Activated CD4-positive, alpha-beta T cell treated with anti-CD3 and anti-CD28 coated beads for 1 hour (primary cell): ENCODE measurements around the gene NAV3.
"Not testable (repeated sequence)": the region's sequence is repeated elsewhere in the genome, so short reads cannot be mapped to it uniquely, and the experiment has no call there.

Experiments
- DNase-seq: peaks from one replicate; pipeline ENCODE4 v3.0.0-alpha.2; 2020

The NAV3 gene

DNA sequence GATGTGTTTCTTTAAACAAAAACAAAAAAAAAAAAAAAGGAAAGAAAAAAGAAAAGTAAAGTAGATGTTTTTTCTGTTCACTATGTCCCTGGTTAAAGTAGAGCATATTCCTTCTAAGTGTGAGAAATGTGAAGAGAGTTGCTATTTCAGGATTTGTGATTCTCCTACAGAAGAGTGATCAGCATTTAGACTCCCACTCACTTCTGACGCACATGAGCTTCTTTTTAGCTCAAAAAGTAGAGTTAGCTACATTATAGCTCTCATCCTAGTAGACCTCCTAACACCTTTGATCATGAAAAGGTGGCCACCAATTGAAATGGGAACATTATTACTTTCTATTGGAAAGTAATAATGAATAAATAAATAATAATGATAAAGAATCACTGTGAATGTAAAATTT is 368.2 kb downstream of the NAV3 start:
- DNase-seq, result no peak

DNA sequence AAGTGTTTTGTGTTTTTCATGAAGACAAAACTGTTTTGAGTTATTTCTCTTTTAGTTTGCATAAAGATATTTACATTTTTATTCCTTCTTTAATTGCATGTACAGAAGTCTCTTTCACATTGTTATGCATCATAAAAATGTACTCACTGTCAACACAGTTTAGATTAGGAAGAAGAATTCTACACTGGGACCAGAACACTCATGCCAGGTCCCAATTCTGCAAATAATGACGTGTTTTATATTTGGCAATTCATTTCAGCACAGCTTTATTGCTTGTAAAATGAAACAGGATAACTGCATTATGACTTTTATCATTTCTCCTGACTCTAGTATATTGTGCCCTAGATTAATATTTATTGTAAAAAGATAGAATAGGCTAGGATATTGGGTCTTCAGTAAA is 369.2 kb downstream of the NAV3 start:
- no peak for DNase-seq

DNA sequence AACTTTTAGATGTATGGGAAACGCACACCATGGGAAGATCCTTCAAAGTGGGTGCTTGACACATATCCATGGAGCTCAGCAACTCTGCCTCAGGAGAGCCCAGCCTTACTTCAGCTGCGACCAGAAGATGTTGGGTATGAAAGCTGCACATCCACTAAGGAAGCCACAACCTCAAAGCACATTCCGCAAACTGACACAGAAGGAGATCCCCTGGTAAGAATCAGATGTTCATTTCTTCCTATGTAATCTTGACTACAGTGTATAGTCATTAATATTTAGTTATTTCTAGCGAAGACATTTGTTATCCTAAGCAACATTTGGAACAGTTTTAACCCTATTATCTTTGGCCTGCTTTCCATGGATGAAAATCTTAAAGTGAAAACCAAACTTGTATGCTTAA is 374.2 kb downstream of the NAV3 start:
- DNase-seq, result no peak

DNA sequence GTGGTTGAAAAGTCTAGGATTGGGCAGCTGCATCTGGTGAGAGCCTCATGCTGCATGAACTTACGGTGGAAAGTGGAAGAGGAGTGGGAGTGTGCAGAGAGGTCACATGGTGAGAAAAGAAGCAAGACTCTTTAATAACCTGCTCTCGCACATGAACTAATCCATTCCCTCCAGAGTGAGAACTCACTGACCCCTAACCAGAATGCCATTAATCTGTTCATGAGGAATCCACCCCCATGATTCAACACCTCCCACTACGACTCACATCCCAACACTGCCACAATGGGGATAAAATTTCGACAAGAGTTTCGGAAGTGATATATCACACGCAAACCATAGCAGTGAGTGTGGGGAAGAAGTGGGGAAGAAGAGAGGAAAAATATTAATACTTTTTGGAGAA is 377.4 kb downstream of the NAV3 start:
- no peak for DNase-seq

DNA sequence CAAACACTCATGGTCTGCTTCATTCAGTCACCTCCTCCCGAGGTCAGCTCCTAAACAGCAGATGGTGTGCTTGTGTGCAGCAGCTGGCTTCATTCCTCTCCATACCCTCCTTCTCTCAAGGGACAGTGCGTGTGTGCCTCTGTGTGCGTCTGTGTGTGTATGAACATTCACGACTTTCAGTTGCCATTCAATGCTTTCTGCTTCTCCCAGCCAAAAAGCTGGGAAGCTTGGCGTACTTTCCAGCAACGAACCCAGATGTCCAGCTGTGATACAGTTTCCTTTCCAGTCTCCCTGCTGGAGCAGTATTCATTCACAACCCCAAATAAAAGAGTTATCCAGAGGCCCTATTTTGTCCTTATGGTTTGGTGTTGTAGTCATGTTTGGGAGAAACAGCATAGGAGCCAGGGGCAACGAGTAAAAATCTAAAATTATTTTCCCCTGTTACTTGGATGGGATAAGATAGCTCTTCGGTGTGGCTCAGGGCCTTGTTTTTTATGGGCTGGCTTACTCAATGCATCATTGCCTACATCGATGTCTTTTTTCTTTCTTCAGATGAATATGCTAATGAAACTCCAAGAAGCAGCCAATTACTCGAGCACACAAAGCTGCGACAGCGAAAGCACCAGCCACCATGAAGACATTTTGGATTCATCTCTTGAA is 379.3 kb downstream of the NAV3 start:
- no peak for DNase-seq

DNA sequence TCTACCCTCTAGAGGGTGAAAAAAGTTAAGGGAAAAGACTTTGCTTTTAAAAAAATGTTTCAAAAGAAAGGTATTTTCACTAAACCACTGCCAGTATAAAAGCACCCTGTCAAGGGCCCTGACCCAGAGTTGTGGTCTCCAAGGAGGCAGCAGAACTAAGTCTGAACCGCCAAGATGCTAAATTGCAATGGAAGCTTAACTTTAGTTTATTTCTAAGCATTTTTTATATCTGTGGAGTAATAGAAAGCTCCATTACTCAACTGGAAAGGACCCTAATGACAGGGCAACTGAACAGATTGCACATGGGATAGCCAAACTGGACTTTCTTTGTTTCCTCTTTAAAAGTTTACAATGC is 379.8 kb downstream of the NAV3 start:
- DNase-seq, result no peak

DNA sequence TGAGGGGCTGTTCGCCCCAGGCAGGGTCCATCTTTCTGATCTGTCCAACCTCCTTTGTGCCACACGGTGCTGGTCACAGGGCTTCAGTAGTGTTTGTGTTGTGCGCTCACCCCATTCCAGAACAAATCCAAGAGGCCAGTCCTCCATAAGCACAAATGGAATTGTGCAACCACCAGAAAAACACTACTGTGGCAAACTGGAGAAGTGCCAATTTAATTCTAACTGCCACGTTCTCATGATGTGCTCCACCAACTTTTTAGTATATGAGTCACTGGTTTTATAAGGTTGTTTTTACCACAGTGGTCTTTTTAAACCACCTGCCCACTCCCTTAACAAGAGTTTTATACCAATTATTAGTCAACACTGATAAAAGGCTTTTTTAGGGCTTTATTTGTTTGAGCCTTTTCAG is 380.2 kb downstream of the NAV3 start:
- no peak for DNase-seq

DNA sequence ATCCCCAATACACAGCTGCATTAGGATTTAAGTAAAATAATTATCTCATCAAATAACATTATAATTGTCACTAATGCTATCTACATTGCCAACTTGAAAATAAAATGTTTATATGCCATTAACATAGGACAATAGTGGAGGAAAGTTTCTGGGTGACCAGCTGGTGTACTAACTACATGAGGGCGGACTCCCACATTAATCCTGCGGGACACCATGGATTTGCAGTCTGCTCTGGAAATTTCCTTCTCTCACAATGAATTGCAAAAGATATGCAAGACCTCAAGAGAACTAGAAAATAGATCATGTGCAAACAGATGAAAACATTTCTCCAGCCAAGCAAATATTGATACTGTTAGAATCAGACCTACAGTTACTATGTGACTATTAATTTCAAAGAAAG is 390.1 kb downstream of the NAV3 start:
- no peak for DNase-seq

DNA sequence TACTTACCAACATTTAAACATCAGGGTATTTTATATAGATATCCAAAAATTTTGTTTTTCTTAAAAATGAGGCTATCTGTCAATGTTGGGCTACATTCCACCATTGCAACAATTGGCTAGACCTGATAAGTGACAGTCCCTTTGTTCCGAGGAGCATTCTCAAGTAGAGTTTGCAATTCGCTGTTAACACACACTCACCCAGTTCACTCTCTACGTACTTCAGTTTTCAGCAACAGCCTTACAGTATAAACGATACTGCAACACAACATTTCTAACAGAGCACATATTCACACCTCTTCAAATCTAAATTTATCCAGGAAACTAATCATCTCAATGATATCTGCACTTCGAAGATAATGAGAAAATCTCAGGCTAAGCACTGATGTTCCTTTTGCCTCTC is 393.5 kb downstream of the NAV3 start:
- no peak for DNase-seq

DNA sequence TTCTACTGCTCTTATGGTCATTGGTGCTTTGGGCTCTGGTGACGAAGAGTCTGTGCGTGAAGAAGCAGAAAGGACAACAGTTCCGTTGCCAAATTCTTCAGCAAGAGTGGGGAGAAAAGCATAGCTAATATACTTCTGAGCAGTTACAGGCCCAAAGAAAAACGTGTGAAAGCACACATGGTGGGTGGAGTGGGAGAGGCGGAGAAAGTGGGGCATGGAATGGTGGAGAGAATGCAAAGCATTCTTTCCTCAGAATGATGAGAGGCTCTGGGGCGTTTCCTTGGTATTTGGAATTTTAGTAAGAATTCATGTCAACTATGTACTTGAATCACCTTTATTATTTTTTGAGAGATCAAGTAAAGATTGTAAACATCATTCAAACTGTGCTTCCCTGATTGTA is 396.1 kb downstream of the NAV3 start:
- DNase-seq, result no peak

DNA sequence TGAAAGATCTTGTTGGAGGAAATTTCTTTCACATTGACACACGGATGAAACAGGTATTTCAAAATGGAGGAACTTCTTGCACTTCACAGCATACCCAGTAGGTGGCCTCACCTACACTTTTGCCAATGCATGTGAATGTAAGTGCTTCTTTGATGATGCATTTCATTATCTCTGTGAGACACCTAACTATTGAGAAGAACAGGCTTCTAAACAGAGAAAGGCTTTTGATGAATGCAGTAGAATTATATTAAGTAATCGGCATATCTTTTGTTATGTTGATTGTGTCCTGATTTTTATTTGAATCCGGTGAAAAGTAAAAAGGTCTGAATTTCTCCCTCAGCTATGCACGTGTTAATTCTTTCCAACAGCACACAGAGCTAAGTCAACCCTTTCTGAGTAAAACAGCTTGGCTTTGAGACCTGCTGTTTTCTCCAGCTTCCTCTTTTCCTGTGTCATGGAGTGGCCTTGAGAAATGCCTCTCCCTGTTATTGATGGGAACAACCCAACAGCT is 399.0 kb downstream of the NAV3 start:
- no peak for DNase-seq

DNA sequence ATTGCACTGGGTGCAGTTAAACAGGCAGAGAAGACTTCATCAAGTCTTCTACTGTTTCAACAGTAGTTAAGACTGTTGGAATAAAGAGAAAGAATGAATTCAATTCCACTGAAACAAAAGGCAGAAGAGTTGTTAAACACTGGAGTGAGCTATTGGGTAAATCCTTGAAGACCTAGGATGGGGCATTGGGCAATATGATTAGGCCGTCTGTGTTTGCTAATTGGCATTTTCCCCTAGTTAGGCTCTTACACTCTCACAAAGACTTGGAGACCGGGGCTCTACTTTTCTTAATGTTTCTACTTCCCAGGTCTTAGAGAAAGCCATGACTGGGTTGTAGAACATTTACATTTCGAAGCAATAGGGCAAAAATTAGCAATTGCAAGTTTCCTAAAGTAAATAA is 402.1 kb downstream of the NAV3 start:
- no peak for DNase-seq

DNA sequence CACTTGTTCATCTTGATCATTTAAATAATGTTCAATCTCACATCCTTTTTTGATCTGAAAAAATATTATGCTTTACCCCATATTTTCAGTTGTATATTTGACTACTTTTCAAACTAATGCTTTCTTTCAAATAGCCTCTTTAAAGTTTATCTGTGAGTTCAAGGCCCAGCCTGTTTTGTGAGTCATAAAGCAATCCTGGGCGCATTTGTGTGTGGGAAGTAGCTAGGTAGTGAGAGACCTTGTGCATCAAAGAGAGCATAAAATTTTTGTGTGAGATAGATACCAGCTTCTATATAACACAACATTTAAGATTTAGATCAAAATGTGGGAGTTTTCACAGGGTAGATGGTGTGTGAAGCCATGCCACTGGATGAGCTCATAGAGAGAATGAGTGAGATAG is 405.6 kb downstream of the NAV3 start:
- DNase-seq, result no peak

DNA sequence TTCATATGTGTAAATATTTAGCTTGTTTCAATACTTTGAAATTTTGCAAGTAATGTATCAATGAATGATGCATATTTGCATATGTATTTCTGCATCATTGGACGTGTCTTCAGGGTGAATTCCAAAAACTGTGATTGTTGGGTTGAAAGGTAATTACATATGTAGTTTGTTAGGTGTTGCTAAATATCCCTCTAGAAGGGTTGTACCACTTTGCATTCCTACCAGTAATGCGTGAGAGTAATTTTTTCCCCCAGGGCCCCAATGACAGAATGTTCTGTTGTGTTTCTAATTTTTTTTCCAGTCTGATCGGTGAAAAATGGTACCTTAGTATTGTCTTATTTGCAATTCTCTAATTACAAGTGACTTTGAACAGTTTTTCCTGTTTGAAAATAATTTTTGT is 408.9 kb downstream of the NAV3 start:
- no peak for DNase-seq

DNA sequence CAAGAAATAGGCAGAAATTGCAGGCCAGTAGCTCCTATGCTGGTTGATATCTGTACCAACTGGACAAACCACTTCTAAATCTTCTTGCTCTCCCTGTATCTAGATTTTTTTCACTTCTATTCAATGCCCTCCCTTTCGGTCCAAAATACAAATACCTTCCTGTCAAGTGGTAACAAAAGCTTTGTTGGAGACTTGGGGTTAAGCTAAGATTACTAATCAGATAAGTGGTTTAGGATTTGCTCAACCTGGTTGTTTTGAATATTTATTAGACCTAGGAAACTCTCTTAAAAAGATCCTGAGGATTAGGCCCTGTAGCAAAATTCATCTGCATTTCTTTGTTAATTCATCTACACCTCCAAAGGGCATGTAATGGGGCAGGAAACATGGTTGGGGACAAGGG is 410.1 kb downstream of the NAV3 start:
- no peak for DNase-seq

DNA sequence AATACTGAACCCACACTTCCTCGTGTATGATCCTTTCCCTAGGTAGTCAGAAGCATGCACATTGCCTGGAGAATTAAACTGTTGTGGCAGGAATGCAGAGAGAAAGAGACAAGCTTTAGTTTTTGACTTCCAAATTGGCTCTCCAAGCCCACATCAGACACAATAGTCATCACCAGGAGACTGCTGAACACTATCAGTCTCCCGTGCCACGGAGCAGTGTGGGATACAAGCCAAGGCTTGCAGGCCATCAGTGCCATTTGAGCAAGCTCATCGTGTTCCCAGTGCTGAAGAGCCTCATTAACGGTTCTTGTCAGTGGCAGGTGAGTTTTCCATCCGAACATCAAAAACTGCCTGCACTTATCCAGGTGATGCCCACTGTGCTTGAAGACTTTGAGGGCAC is 410.8 kb downstream of the NAV3 start:
- no peak for DNase-seq

DNA sequence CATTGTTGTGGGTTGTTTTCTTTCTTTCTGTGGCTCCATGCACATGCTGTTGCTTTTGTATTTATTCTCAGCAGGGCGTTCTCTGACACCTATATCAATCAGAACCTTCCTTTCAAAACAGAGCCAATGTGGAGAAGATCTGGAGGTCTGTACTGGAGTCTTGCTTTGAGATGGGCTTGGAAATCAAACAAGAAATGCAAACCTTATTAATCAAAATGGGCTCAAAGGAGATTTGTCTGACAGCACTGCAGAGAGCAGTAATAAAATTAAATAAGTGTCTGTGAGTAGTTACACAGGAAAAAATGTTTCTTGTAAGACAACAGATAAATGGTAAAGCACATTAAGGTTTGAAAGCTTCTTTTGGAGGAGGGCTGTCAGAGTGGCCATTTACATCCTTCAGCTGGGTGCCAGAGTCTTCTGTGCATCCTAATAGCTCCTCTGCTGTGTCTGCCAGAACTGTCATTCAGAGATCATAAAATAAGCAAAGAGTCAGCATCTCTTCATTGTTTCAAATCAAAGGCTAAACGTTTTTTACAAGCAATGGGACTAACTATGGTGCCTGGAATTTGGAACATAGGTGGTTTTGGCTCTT is 414.3 kb downstream of the NAV3 start:
- DNase-seq, result no peak

DNA sequence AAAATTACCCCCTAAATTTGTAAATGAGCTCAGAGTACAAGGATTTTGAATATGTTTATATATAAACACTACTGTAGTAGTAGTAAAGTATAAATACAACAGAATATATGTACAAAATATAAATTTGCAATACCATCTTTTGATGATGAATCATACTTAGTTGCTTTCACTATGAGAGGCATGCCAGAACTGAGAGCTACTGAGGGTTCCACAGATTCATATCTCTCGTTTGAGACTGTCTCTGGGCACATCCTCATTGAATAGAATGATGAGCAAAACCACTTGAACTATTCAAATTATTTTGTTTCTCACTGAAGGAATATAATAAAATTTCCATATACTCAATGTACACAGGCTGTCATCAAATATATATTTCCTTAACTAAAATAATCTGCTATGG is 417.6 kb downstream of the NAV3 start:
- DNase-seq, result no peak

DNA sequence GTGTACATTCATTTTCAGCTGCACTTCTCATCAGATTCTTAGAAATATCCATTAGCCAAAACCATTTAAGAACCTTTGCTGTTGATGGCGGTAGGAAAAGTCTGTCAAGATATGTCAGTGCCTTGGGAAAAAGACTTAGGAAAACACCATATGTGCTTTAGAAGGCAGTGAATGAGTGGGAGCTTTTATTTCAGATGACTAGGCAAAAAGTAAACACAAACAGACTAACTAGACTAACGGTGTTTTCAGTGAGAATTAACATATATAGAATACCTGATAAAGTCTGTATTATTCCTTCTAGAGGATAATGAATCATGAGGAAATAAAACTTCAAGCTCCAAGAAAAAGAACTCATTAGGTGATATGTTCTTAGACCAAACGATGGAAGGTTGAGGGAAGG is 418.9 kb downstream of the NAV3 start:
- DNase-seq, result no peak

DNA sequence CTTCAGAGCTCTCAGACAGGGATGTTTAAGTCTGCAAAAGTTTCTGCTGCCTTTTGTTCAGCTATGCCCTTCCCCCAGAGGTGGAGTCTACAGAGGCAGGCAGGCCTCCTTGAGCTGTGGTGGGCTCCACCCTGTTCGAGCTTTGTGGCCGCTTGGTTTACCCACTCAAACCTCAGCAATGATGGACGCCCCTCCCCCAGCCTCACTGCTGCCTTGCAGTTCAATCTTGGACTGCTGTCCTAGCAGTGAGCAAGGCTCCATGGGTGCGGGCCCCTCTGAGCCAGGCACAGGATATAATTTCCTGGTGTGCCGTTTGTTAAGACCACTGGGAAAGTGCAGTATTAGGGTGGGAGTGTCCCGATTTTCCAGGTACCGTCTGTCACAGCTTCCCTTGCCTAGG is 427.0 kb downstream of the NAV3 start:
- not testable (repeated sequence) for DNase-seq

DNA sequence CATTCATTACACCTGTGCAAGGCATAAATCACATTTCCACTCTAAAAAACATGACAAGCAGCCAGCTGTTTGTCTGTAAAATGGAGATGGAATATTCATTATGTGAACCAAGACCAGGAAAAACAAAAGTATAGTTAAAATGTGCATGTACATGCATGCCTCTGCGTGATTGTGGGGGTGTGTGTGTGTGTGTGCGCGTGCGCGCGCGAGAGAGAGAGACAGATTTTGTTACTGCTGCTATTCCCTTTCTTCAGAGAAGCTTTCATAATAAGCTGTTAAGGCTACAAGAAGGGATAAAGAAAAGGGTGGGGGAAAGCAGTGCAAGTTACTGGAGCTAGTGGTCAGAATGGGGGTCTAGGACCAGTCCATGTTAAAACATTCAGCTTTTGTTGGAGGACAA is 430.3 kb downstream of the NAV3 start:
- DNase-seq, result no peak

DNA sequence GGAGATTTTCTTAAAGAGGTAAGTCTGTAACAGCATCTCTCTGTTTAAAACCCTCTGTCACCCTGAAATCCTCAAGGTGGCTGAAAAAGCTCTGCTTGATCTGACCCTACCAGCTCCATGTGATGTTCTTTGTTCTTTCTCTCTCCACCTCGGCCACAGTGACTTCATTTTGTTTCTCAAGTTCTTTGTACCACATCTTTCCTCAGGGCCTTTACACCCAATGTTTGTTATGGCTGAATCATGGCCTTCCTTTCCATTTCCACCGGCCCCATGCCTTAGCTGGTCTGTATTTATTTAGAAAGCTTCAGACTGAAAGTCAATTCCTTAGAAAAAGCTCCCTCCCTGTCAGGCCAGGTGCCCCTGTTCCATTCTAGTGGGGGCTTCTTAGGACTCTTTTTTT is 431.2 kb downstream of the NAV3 start:
- no peak for DNase-seq
